ENCODE results near the gene WDR55. TPM values are rescaled to one million over a fixed set of nuclear protein-coding genes. Genes with fewer than 3 reads are reported as not detected.
"Not testable (repeated sequence)": the region's sequence is repeated elsewhere in the genome, so short reads cannot be mapped to it uniquely, and the experiment has no call there.

The WDR55 gene
- total and polyA plus RNA-seq, 2 donors (not counting 1 experiment from before 2014, with no cell fraction given) = 43.4 to 44.7 TPM

DNA sequence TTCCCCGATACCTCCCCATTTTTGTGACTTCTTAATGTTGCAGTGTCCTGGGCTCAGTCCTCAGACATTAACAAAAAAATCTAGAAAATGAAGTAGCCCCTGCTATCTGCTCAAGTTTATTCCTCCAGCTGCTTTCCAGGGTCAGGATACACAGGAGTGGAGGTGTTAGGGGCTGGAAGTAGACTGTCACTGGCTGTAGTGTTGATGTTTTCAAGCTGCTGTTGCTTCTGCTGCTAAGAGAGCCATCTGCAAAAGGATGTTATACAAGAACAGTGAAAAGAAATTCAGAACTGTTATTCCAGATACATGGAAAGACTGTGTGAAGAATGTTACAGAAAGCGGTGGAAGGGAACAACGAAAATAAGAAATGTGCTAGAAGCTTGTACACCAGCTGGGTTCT, 42.4 kb upstream of the WDR55 start:
- no peak overlapping the region for H3K27ac ChIP-seq (ENCODE audit: low read length in 2 of 2)
- no peaks in the 10 kb centered on the region for H3K79me2 ChIP-seq (ENCODE audit: control insufficient read depth, insufficient read depth, low read length)
- H3K9me3 ChIP-seq (ENCODE audit: control extremely low read depth in 1 of 3, control insufficient read depth in 2 of 3, insufficient read depth in 1 of 3, low read length in 2 of 3) = peaks cover 0 to 3% (median 0%) of the 10 kb centered on the region in 3 donors
- Mint-ChIP-seq H3K9me3 (ENCODE audit: insufficient read depth) (peaks cover 3% of the 10 kb centered on the region), H3K4me1 (no peaks in the 10 kb centered on the region), H3K27me3 (peaks cover 31% of the 10 kb centered on the region), H3K27ac (no peak overlapping the region), H3K4me3 (no peak overlapping the region)
- no peak overlapping the region for H3K9ac ChIP-seq (ENCODE audit: low read length)
- POLR2A ChIA-PET = interaction anchor here (0.6 kb wide), 1 partner anchor 12 kb away, joined by 9 read pairs; no protein-coding TSS in a partner anchor
- DNase-seq (no peak), ATAC-seq (ENCODE audit: low read depth) (no peak)
- no peaks in the 10 kb centered on the region for H3K36me3 ChIP-seq (replicated peaks in 1 of 2; ENCODE audit: control extremely low read depth in 1 of 2, control insufficient read depth in 1 of 2, extremely low read depth in 1 of 2, insufficient read depth in 2 of 2, low read length in 1 of 2)
- H4K20me1 ChIP-seq (ENCODE audit: control insufficient read depth, insufficient read depth, low read length, poor library complexity, severe bottlenecking) = no peaks in the 10 kb centered on the region
- no peak overlapping the region for H2AFZ ChIP-seq (ENCODE audit: insufficient read depth, low read depth, low read length, poor library complexity, severe bottlenecking)
- H3K4me3 ChIP-seq (ENCODE audit: control extremely low read depth in 1 of 5, extremely low read depth in 1 of 5, insufficient read depth in 1 of 5, low read depth in 2 of 5, low read length in 4 of 5) = no peak overlapping the region
- no peaks in the 10 kb centered on the region for H3K4me1 ChIP-seq (ENCODE audit: control insufficient read depth in 2 of 2, insufficient read depth in 2 of 2, low read length in 2 of 2)
- intact Hi-C loops (cut with micrococcal nuclease) = no loop called here
- H3K27me3 ChIP-seq (replicated peaks in 1 of 4; ENCODE audit: control extremely low read depth in 1 of 4, control insufficient read depth in 3 of 4, insufficient read depth in 4 of 4, low read length in 3 of 4) = peaks cover 0 to 4% (median 0%) of the 10 kb centered on the region in 4 experiments
- TF ChIP-seq EZH2 (IDR thresholded peaks at IDR 0.05; ENCODE audit: borderline replicate concordance, insufficient read depth, low read depth, low read length, poor library complexity, severe bottlenecking) = no peak
- TF ChIP-seq, protein P1, sequence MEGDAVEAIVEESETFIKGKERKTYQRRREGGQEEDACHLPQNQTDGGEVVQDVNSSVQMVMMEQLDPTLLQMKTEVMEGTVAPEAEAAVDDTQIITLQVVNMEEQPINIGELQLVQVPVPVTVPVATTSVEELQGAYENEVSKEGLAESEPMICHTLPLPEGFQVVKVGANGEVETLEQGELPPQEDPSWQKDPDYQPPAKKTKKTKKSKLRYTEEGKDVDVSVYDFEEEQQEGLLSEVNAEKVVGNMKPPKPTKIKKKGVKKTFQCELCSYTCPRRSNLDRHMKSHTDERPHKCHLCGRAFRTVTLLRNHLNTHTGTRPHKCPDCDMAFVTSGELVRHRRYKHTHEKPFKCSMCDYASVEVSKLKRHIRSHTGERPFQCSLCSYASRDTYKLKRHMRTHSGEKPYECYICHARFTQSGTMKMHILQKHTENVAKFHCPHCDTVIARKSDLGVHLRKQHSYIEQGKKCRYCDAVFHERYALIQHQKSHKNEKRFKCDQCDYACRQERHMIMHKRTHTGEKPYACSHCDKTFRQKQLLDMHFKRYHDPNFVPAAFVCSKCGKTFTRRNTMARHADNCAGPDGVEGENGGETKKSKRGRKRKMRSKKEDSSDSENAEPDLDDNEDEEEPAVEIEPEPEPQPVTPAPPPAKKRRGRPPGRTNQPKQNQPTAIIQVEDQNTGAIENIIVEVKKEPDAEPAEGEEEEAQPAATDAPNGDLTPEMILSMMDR (IDR thresholded peaks at IDR 0.05) = no peak
- H3K4me2 ChIP-seq (replicated peaks; ENCODE audit: low read depth, low read length, poor library complexity, severe bottlenecking) = no peak overlapping the region
- 97% methylated on average over 3 of the region's 3 CpGs for WGBS (ENCODE audit: insufficient coverage)
- CTCF ChIA-PET = no interaction called here

DNA sequence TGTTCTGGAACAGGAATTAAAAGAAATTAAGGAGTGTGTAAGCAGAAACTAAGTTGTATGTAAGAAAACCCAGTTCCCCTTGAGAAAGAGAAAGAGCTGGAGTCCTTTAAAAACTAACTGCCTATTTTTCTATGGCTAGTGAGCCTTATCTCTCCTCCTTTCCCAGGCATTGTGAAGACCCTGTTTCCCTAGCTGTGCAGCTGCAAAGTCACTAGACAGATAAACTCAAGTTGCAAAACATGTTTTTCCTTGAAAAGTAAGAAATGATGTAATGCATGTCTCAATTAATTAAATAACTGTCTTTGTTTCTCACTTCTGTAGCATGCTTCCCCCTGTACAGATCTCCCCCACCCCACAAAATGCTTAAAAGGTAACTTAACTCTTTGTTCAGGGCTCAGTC, 41.6 kb upstream of the WDR55 start:
- peaks cover 27% of the 10 kb centered on the region for H3K27me3 Mint-ChIP-seq
- ATAC-seq (ENCODE audit: low read depth); H3K9me3 ChIP-seq (ENCODE audit: control extremely low read depth in 1 of 3, control insufficient read depth in 2 of 3, insufficient read depth in 1 of 3, low read length in 2 of 3); H3K9ac ChIP-seq (ENCODE audit: low read length); H3K4me3 Mint-ChIP-seq; H2AFZ ChIP-seq (ENCODE audit: insufficient read depth, low read depth, low read length, poor library complexity, severe bottlenecking); H3K4me1 ChIP-seq (ENCODE audit: control insufficient read depth in 2 of 2, insufficient read depth in 2 of 2, low read length in 2 of 2); H3K4me1 Mint-ChIP-seq; H3K27ac Mint-ChIP-seq; CTCF ChIA-PET; H3K9me3 Mint-ChIP-seq (ENCODE audit: insufficient read depth); H4K20me1 ChIP-seq (ENCODE audit: control insufficient read depth, insufficient read depth, low read length, poor library complexity, severe bottlenecking); H3K27me3 ChIP-seq (replicated peaks in 1 of 4; ENCODE audit: control extremely low read depth in 1 of 4, control insufficient read depth in 3 of 4, insufficient read depth in 4 of 4, low read length in 3 of 4); H3K4me2 ChIP-seq (replicated peaks; ENCODE audit: low read depth, low read length, poor library complexity, severe bottlenecking); POLR2A ChIA-PET; intact Hi-C loops (cut with micrococcal nuclease); H3K27ac ChIP-seq (ENCODE audit: low read length in 2 of 2); H3K4me3 ChIP-seq (ENCODE audit: control extremely low read depth in 1 of 5, extremely low read depth in 1 of 5, insufficient read depth in 1 of 5, low read depth in 2 of 5, low read length in 4 of 5); DNase-seq; H3K36me3 ChIP-seq (replicated peaks in 1 of 2; ENCODE audit: control extremely low read depth in 1 of 2, control insufficient read depth in 1 of 2, extremely low read depth in 1 of 2, insufficient read depth in 2 of 2, low read length in 1 of 2); H3K79me2 ChIP-seq (ENCODE audit: control insufficient read depth, insufficient read depth, low read length): not testable (repeated sequence)

DNA sequence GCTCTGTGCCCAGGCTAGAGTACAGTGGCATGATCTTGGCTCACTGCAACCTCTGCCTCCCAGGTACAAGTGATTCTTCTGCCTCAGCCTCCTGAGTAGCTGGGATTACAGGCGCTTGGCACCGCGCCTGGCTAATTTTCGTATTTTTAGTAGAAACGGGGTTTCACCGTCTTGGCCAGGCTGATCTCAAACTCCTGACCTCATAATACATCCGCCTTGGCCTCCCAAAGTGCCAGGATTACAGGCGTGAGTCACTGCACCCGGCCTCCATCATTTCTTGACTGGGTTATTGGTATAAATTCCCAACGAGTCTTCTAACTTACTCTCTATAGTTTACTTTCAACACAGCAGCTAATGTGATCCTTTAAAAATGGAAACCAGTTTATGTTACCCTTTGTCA, 39.8 kb upstream of the WDR55 start:
- H4K20me1 ChIP-seq (ENCODE audit: control insufficient read depth, insufficient read depth, low read length, poor library complexity, severe bottlenecking); H3K4me2 ChIP-seq (replicated peaks; ENCODE audit: low read depth, low read length, poor library complexity, severe bottlenecking); H2AFZ ChIP-seq (ENCODE audit: insufficient read depth, low read depth, low read length, poor library complexity, severe bottlenecking); H3K27me3 ChIP-seq (replicated peaks in 1 of 4; ENCODE audit: control extremely low read depth in 1 of 4, control insufficient read depth in 3 of 4, insufficient read depth in 4 of 4, low read length in 3 of 4); H3K27ac ChIP-seq (ENCODE audit: low read length in 2 of 2); H3K36me3 ChIP-seq (replicated peaks in 1 of 2; ENCODE audit: control extremely low read depth in 1 of 2, control insufficient read depth in 1 of 2, extremely low read depth in 1 of 2, insufficient read depth in 2 of 2, low read length in 1 of 2); H3K27ac Mint-ChIP-seq; intact Hi-C loops (cut with micrococcal nuclease); H3K4me3 Mint-ChIP-seq; POLR2A ChIA-PET; DNase-seq; ATAC-seq (ENCODE audit: low read depth); H3K4me1 ChIP-seq (ENCODE audit: control insufficient read depth in 2 of 2, insufficient read depth in 2 of 2, low read length in 2 of 2); H3K4me3 ChIP-seq (ENCODE audit: control extremely low read depth in 1 of 5, extremely low read depth in 1 of 5, insufficient read depth in 1 of 5, low read depth in 2 of 5, low read length in 4 of 5); H3K9ac ChIP-seq (ENCODE audit: low read length); H3K4me1 Mint-ChIP-seq; CTCF ChIA-PET; H3K9me3 Mint-ChIP-seq (ENCODE audit: insufficient read depth); H3K79me2 ChIP-seq (ENCODE audit: control insufficient read depth, insufficient read depth, low read length): not testable (repeated sequence)
- WGBS (ENCODE audit: insufficient coverage) = 88% methylated on average over 3 of the region's 10 CpGs
- H3K9me3 ChIP-seq (ENCODE audit: control extremely low read depth in 1 of 3, control insufficient read depth in 2 of 3, insufficient read depth in 1 of 3, low read length in 2 of 3) = peaks cover 0 to 16% (median 8%) of the 10 kb centered on the region in 3 donors
- peaks cover 18% of the 10 kb centered on the region for H3K27me3 Mint-ChIP-seq
